BLaER1 treated with 17β-estradiol and CSF1 and Interleukin-3, amounts not matched to agents 10 nM and 100 nM (cell line): ENCODE measurements around the gene EPSTI1.

Source experiments
- H3K27ac ChIP-seq, 11 experiments: shearing (Covaris generic); formaldehyde crosslinking; 2 replicates each; pipeline ENCODE4 v1.8.1; 2022
- H3K27me3 ChIP-seq, 11 experiments: shearing (Covaris generic); formaldehyde crosslinking; 2 replicates each; pipeline ENCODE4 v1.8.1; 2022
- H3K36me3 ChIP-seq, 11 experiments: shearing (Covaris generic); formaldehyde crosslinking; 2 replicates each; pipeline ENCODE4 v1.8.1; 2022
- H3K4me1 ChIP-seq, 10 experiments: shearing (Covaris generic); formaldehyde crosslinking; 2 replicates each; pipeline ENCODE4 v1.8.1; 2022
- H3K4me2 ChIP-seq, 11 experiments: shearing (Covaris generic); formaldehyde crosslinking; 2 replicates each; pipeline ENCODE4 v1.8.1; 2022
- H3K4me3 ChIP-seq, 10 experiments: shearing (Covaris generic); formaldehyde crosslinking; 2 replicates each; pipeline ENCODE4 v1.8.1; 2022
- H3K9ac ChIP-seq, 11 experiments: shearing (Covaris generic); formaldehyde crosslinking; 2 replicates each; pipeline ENCODE4 v1.8.1; 2022
- H3K9me3 ChIP-seq, 11 experiments: shearing (Covaris generic); formaldehyde crosslinking; replicated peaks in 1 of 11; 2 replicates each; pipeline ENCODE4 v1.8.1; 2022
- H4K20me1 ChIP-seq, 11 experiments: shearing (Covaris generic); formaldehyde crosslinking; 2 replicates each; pipeline ENCODE4 v1.8.1; 2022
- Cebpa-rat ChIP-seq, 11 experiments: shearing (Covaris generic); IDR thresholded peaks; 2 replicates each; pipeline ENCODE4 v1.8.1; 2022

Gene EPSTI1

DNA sequence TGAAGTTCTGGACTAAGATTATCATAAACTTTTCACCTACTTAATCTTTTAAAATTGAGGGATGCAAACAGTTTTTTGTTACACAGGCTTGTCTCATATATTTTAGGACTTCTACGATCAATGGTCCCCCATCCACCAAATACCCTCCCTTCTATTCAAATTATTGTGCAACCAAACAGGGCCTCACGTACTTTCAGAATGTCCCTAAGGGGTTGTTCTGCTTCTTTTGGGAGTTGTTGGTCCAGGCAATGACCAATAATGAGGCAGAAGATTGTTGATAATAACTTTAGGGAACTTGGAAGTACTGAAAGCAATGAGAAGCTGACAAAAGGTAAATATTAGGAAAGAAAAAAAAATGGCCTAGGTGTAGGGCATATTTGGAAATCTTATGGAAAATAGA lies 34.2 kb upstream of the EPSTI1 start:
- no peak overlapping the region for H3K9ac ChIP-seq
- no peaks in the 10 kb centered on the region for H3K36me3 ChIP-seq
- H3K9me3 ChIP-seq = peaks cover 4 to 21% (median 14%) of the 10 kb centered on the region in 11 experiments; a peak in 19 of 22 replicates
- no peak overlapping the region for H3K4me3 ChIP-seq
- H3K4me1 ChIP-seq = no peaks in the 10 kb centered on the region
- no peaks in the 10 kb centered on the region for H4K20me1 ChIP-seq
- no peak for TF ChIP-seq Cebpa-rat (IDR thresholded peaks at IDR 0.05)
- H3K4me2 ChIP-seq = no peak overlapping the region
- H3K27ac ChIP-seq = no peak overlapping the region
- H3K27me3 ChIP-seq = peaks cover 7 to 15% (median 10%) of the 10 kb centered on the region in 11 experiments; a peak in 18 of 22 replicates

DNA sequence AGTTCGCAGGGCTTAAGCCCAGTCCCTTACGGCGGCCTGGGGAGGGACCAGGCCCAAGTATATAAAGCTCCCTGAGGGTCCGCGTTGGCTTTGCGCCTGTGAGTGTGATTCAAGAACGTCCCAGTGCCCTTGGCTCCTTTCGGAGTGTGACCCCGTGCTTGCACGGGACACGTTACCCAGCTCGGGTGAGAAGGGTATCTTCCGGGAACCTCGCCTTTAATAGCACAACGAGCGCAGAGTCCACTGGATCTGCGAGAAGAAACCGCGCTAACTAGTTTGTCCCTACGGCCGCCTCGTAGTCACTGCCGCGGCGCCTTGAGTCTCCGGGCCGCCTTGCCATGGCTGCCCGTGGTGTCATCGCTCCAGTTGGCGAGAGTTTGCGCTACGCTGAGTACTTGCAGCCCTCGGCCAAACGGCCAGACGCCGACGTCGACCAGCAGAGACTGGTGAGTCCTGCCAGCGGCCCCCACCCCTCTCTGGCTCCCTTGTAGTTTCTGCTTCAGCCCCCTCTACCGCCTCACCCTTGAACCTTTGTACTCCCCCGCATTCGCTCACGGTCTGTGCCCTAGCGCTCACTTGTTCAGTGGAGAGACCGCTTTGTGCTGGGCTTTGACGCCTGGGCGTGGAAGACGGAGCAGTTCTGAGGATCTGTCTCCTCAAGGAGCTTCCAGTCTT lies 31.4 kb upstream of the EPSTI1 start, which contains the start of gene DNAJC15:
Gene DNAJC15, plus strand, starts transcription at position 298 of the 675 bp plus-strand sequence. Its CDS starts 41 bp downstream, at position 339.
- Histone ChIP-seq H3K4me2 (peak within 1 kb of the TSS in 5 of 11 experiments; percentile 20 to 42 (median 41); a peak in 6 of 22 replicates), H3K9me3 (peaks cover 4 to 21% (median 14%) of the 10 kb centered on the region in 11 experiments; a peak in 19 of 22 replicates), H3K27me3 (peaks cover 7 to 15% (median 10%) of the 10 kb centered on the region in 11 experiments; a peak in 18 of 22 replicates), H4K20me1 (no peaks in the 10 kb centered on the region), H3K36me3 (no peaks in the 10 kb centered on the region), H3K4me1 (no peaks in the 10 kb centered on the region), H3K9ac (peak within 1 kb of the TSS; percentile 28 to 61 (median 44); a peak in 15 of 22 replicates), H3K27ac (peak within 1 kb of the TSS in 4 of 11 experiments; percentile 13 to 57 (median 44); a peak in 7 of 22 replicates), H3K4me3 (peak within 1 kb of the TSS; percentile 29 to 64 (median 46); a peak in 19 of 20 replicates)
- TF ChIP-seq Cebpa-rat (IDR thresholded peaks at IDR 0.05) = no peak

DNA sequence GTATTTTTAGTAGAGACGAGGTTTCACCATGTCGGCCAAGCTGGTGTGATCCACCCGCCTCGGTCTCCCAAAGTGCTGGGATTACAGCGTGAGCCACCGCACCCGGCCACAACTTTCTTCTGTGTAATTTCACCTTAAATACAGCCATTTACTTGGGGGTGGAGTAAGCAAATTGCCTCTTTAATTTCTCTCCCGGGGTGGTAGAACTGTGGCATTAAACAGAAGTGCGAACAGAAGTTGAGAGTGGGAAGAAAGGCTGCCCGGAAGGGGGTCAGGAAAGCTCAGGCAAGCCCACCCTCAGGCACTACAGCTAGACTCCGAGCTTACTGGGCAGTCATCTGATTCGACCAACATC lies 30.9 kb upstream of the EPSTI1 start:
- no peaks in the 10 kb centered on the region for H4K20me1 ChIP-seq
- no peaks in the 10 kb centered on the region for H3K4me1 ChIP-seq
- peak overlapping the region in 2 of 11 experiments; percentile 33 to 41; a peak in 2 of 22 replicates for H3K4me2 ChIP-seq
- no peaks in the 10 kb centered on the region for H3K36me3 ChIP-seq
- no peak overlapping the region for H3K27ac ChIP-seq
- H3K9me3 ChIP-seq = peaks cover 4 to 21% (median 14%) of the 10 kb centered on the region in 11 experiments; a peak in 19 of 22 replicates
- peaks cover 7 to 15% (median 10%) of the 10 kb centered on the region in 11 experiments; a peak in 18 of 22 replicates for H3K27me3 ChIP-seq
- no peak overlapping the region for H3K9ac ChIP-seq
- H3K4me3 ChIP-seq = no peak overlapping the region; a peak in 2 of 20 replicates
- no peak for TF ChIP-seq Cebpa-rat (IDR thresholded peaks at IDR 0.05)

DNA sequence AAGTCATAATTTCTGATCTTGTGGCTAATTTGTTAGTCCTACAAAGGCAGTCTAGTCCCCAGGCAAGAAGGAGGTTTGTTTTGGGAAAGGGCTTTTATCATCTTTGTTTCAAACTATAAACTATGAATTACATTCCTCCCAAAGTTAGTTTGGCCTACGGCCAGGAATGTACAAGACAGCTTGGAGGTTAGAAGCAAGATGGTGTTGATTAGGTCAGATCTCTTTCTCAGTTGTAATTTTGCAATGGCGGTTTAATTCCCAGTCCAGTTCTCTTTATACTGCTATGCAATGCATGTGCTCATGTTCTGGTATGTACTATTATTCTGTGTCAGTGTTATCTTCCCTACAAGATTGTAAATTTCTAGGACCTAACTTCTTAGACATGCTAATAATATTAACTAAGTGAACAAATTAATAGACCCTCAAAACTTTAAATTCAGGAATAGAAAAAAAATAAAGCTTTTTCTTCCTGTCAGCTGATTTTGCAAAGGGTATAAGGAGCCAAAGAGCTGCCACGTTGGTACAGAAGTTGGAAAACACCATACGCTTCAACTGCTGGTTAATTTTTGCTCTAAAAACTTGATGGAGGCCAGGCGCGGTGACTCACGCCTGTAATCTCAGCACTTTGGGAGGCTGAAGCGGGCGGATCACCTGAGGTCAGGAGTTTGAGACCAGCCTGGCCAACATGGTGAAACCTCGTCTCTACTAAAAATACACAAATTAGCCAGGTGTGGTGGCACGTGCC lies 30.1 kb upstream of the EPSTI1 start:
- H3K4me1 ChIP-seq = no peaks in the 10 kb centered on the region
- H3K27ac ChIP-seq = no peak overlapping the region
- H3K4me3 ChIP-seq = no peak overlapping the region
- TF ChIP-seq Cebpa-rat (IDR thresholded peaks at IDR 0.05) = no peak
- H3K9ac ChIP-seq = no peak overlapping the region
- no peak overlapping the region for H3K4me2 ChIP-seq
- peaks cover 4 to 21% (median 14%) of the 10 kb centered on the region in 11 experiments; a peak in 19 of 22 replicates for H3K9me3 ChIP-seq
- peaks cover 7 to 15% (median 10%) of the 10 kb centered on the region in 11 experiments; a peak in 18 of 22 replicates for H3K27me3 ChIP-seq
- no peaks in the 10 kb centered on the region for H3K36me3 ChIP-seq
- H4K20me1 ChIP-seq = no peaks in the 10 kb centered on the region

GRCh38 chr13:43020794-43021193 lies 28.8 kb upstream of the EPSTI1 start:
- Histone ChIP-seq H3K4me2 (no peak overlapping the region), H3K36me3 (no peaks in the 10 kb centered on the region), H3K9me3 (peaks cover 4 to 21% (median 14%) of the 10 kb centered on the region in 11 experiments; a peak in 19 of 22 replicates), H3K4me3 (no peak overlapping the region), H3K27me3 (peaks cover 7 to 15% (median 10%) of the 10 kb centered on the region in 11 experiments; a peak in 18 of 22 replicates), H3K9ac (no peak overlapping the region), H4K20me1 (no peaks in the 10 kb centered on the region), H3K27ac (no peak overlapping the region), H3K4me1 (no peaks in the 10 kb centered on the region)
- TF ChIP-seq Cebpa-rat (IDR thresholded peaks at IDR 0.05) = no peak

DNA sequence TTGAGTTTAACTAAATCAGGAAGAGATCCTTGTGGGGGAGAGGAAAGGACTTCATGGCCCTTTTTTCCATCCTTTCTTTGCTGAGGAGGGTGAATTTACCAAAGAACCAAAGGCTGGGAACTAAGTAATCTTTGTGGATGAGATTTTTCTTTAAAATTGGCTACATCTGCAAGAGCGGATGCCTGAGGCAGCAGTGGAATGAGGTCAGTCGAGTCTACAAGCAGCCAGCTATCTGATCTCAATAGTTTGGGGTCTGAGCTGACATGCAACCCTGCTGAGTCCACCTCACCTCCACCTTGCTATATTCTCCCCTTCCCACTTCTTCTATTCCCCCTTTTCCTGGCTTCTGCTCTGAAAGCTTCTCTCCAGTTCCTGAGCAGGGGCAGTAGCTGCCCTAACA lies 27.8 kb upstream of the EPSTI1 start:
- no peak for TF ChIP-seq Cebpa-rat (IDR thresholded peaks at IDR 0.05)
- no peak overlapping the region for H3K27ac ChIP-seq
- no peak overlapping the region for H3K9ac ChIP-seq
- H3K27me3 ChIP-seq = peaks cover 7 to 15% (median 10%) of the 10 kb centered on the region in 11 experiments; a peak in 18 of 22 replicates
- H3K4me2 ChIP-seq = no peak overlapping the region
- H3K36me3 ChIP-seq = no peaks in the 10 kb centered on the region
- H3K4me1 ChIP-seq = no peaks in the 10 kb centered on the region
- no peaks in the 10 kb centered on the region for H4K20me1 ChIP-seq
- H3K4me3 ChIP-seq = no peak overlapping the region
- H3K9me3 ChIP-seq = peaks cover 4 to 21% (median 14%) of the 10 kb centered on the region in 11 experiments; a peak in 19 of 22 replicates

- Histone ChIP-seq H3K36me3 (no peaks in the 10 kb centered on the region), H3K27me3 (no peaks in the 10 kb centered on the region), H3K9me3 (no peaks in the 10 kb centered on the region), H3K4me3 (no peak overlapping the region), H3K27ac (no peak overlapping the region), H4K20me1 (no peaks in the 10 kb centered on the region), H3K9ac (no peak overlapping the region), H3K4me2 (no peak overlapping the region), H3K4me1 (no peaks in the 10 kb centered on the region)
- no peak for TF ChIP-seq Cebpa-rat (IDR thresholded peaks at IDR 0.05)
These were observed 24.2 kb upstream of the EPSTI1 start for GRCh38 chr13:43016226-43016625.

- no peak overlapping the region for H3K9ac ChIP-seq
- H4K20me1 ChIP-seq = no peaks in the 10 kb centered on the region
- no peaks in the 10 kb centered on the region for H3K4me1 ChIP-seq
- H3K4me3 ChIP-seq = no peak overlapping the region
- H3K27ac ChIP-seq = no peak overlapping the region
- no peaks in the 10 kb centered on the region for H3K36me3 ChIP-seq
- no peak overlapping the region for H3K4me2 ChIP-seq
- no peaks in the 10 kb centered on the region for H3K27me3 ChIP-seq
- no peaks in the 10 kb centered on the region for H3K9me3 ChIP-seq
- no peak for TF ChIP-seq Cebpa-rat (IDR thresholded peaks at IDR 0.05)
These were observed 22.1 kb upstream of the EPSTI1 start for GRCh38 chr13:43014162-43014561.

DNA sequence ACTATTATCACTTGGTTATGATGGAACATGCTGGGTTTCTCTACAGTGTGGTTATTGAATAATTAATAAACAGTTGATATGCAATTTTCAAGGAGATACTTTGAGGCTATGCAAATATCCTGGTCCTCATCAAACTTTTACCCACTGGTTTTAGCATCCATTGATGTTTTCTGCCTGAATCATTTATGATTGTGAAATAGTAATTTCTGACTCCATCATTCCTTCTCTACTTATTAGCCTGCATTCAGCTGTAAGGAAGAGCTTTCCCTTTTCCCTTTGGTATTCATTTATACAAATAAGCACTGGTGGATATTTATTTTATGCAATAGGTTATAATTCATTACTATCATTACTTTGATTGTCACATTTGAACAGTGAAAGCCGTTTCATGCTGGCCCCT lies 17.5 kb upstream of the EPSTI1 start:
- no peaks in the 10 kb centered on the region for H4K20me1 ChIP-seq
- H3K9ac ChIP-seq = no peak overlapping the region
- H3K36me3 ChIP-seq = no peaks in the 10 kb centered on the region
- H3K27me3 ChIP-seq = no peaks in the 10 kb centered on the region
- H3K27ac ChIP-seq = no peak overlapping the region
- H3K4me1 ChIP-seq = no peaks in the 10 kb centered on the region
- 0 out of 22 replicates have a peak, but pooled peaks of 1 of the 11 experiments have one; percentile 13 for TF ChIP-seq Cebpa-rat (IDR thresholded peaks at IDR 0.05)
- H3K4me3 ChIP-seq = no peak overlapping the region
- no peak overlapping the region for H3K4me2 ChIP-seq
- no peaks in the 10 kb centered on the region for H3K9me3 ChIP-seq
